Non-pigmented ciliary epithelial cell (primary cell): Measurements from ENCODE around the gene RASAL2.
"Not testable (repeated sequence)": the region's sequence is repeated elsewhere in the genome, so short reads cannot be mapped to it uniquely, and the experiment has no call there.

Experiments
- DNase-seq: peaks from one replicate; pipeline ENCODE4 v3.0.0-alpha.2; 2010; ENCODE audit warnings: low read depth

The RASAL2 gene

DNA sequence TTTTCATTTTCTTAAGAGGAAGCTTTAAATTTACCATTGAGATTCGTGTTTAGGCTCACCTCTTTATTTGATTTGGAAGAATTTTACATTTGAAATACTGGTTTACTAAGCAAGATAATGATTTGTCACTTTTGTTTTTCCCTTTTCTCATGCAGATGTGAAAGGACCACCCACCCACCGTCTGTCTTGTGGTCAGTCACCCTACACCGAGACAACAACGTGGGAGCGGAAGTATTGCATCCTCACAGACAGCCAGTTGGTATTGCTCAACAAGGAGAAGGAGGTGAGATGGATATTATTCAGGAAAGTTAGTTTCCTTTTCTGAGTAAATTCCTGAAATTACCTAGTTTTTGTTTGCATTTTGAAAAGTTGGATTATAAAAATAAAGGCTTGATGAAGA, 189.5 kb downstream of the RASAL2 start:
- DNase-seq = no peak

DNA sequence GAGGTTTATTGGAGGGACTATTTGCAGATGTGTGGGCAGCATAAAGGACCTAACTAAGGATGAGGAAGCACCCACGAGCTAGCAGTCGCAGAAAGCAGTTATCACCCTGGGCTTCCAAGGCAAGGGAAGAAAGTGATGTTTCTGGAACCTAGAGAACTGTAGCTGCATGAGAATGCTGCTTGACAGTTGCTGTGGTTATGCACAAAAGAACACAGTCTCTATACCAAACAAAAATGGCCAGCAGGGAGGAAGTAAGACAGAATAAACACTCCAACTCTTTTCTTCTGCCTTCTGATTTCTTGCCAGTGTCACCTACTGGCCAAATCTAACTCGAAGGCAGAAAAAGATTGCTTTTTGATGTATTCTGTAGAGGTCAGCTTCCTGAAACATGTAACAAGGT, 190.2 kb downstream of the RASAL2 start:
- no peak for DNase-seq

DNA sequence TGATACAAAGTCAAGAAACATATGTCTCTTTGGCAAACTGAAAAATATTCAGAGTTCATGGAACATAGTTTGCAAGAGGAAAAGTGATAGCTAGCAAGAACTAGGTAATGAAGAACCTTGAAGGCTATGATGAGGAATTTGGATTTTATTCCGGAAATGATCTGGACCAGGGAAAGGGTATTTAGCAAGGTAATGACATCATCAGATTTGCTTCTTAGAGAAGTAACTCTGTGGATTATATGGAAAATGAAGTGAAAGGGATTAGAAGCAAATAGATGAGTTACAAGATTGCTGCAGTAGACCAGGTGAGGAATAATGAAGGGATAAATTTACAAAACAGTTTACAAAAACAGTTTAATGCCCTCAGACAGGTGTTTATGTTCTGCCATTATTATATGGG, 197.3 kb downstream of the RASAL2 start:
- no peak for DNase-seq

GRCh38 chr1:178294654-178295053, 200.8 kb downstream of the RASAL2 start:
- no peak for DNase-seq

DNA sequence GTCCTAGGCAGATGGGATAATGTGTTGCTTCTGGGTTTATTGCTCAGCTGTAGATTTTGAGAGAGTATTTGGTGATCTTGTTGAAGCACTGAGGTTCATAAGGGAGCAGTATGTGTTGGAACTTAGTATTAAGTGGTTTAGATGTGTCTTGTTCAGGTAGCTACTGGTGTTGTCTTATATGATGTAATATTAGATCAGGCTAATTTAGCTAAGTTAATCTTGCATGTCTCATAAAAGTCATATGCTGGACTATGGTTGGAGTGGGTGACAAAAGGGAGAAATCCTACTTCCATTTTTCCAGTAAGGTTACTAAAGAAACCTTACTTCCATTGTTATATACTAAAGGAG, 206.4 kb downstream of the RASAL2 start:
- no peak for DNase-seq

DNA sequence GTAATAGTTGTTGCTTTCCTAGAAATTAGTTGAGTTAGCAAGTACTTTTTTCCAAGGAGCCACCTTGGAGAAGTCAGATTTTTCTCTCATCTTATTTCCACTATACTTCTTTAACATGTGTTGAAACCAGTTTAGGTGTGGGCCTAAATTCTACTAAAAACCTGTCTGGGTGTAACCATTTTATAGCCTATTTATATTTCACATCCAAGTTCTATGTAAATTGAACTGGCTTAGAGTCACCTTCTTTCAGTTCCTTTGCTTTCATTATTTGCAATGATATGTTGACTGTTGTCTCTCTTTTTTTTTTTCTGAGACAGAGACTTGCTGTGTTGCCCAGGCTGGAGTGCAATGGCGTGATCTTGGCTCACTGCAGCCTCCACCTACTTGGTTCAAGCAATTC, 207.2 kb downstream of the RASAL2 start:
- no peak for DNase-seq

DNA sequence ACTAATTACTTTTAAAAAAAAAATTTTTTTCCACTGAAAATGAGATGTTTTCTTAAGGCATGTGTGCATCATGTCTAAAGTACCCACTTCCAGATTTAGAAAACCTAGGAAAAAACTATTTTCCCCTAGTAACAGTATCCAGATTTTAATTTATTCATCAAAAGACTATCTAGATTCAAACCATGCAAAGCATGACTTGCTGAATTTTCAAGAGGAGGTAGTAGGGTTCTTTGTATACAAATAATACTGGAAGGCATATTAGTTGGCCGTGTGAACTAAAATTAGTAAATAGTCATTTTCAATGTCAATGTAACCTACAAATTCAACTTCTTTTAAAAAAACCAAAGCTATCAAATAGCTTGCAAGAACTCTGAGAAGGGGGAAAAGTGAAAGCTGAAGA, 213.4 kb downstream of the RASAL2 start:
- no peak for DNase-seq

DNA sequence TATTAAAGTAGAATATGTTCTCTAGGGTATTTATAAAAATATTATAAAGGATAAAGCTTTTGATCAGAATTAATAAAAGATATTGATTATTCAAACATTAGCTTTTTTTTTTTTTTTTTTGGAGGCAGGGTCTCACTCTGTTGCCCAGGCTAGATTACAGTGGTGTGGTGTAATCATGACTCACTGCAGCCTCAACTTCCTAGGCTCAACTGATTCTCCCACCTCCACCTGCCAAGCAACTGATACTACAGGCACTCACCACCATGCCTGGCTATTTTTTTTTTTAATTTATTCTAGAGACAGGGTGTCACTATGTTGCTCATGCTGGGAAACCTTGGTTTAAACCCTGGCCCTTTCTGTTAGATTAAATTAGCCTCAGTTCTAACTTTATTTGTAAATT, 214.5 kb downstream of the RASAL2 start:
- DNase-seq = no peak

DNA sequence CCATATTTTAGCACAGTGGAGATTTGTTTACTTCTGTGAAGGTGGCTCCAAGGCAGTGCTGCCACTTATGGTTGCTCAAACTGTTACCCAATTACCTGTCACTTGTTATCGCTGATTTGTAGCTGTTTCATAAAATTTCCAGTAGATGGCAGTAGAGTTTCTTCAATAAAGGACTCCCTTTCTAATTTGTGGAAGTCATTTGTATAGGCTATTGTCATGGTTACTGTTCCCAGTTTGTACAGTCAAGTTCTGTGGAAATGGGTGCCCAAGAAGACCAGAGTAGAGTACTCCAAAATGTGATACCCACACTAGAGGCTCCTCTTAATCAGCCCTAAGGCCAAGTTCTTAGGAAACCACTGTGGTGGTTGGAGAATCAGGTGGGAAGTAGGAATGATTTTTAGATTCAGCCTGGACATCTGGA, 216.8 kb downstream of the RASAL2 start:
- no peak for DNase-seq

DNA sequence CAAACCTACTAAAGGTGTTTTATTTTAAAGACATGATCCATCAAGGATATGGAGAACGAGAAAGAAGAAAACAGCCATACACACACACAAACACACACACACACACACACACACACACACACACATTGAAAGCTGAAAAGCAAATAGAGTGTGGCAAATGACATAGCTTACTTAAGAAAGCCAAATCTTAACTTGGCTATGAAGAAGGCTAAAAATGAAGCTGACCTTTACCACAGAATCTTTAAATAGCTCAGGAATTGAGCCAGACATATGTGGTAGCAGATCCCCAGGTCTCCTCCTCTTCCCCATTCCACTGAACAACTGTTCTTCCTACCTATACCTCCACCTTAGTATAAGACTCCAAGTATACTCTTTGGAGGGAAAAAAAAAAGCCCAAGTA, 217.3 kb downstream of the RASAL2 start:
- DNase-seq = no peak

- DNase-seq = not testable (repeated sequence)
Measured at GRCh38 chr1:178320280-178320982, 226.5 kb downstream of the RASAL2 start.

DNA sequence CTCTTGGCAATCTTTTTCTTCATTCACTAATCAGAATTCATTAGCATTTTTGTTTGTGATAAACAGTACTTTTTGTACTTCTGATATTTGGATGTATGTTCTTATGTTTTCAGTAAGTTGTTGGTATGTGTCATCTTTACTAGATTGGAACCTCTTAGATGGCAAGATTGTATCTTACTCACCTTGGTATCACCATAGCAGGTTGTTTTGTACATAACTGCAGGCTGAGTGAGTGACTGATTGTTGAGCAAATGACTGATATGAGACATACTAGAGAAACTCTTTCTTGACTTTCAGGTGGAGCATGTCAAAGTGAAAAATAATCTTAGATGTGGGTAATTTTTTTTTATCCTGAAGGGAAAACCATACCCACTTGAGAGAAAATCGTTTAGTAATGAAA, 229.2 kb downstream of the RASAL2 start:
- DNase-seq = no peak

DNA sequence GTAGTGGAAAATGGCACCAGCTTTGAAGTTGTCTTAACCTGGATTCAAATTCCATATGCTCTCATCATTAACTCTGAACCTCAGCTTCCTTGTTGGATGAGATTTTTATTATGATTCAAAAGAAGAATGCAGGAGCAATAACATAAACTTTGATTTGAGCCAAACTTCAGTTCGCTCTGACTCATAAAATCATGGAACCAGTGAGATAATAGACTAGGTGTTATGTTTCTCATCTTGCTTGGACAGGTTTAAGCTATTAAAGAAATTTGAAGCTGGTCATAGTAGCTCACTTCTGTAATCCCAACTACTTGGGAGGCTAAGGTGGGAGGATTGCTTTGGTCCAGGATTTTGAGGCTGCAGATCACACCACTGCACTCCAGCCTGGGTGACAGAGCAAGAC, 230.1 kb downstream of the RASAL2 start:
- DNase-seq = no peak

GRCh38 chr1:178328728-178329127, 234.8 kb downstream of the RASAL2 start:
- DNase-seq = no peak

- no peak for DNase-seq
Measured at GRCh38 chr1:178330153-178330552, 236.2 kb downstream of the RASAL2 start.

DNA sequence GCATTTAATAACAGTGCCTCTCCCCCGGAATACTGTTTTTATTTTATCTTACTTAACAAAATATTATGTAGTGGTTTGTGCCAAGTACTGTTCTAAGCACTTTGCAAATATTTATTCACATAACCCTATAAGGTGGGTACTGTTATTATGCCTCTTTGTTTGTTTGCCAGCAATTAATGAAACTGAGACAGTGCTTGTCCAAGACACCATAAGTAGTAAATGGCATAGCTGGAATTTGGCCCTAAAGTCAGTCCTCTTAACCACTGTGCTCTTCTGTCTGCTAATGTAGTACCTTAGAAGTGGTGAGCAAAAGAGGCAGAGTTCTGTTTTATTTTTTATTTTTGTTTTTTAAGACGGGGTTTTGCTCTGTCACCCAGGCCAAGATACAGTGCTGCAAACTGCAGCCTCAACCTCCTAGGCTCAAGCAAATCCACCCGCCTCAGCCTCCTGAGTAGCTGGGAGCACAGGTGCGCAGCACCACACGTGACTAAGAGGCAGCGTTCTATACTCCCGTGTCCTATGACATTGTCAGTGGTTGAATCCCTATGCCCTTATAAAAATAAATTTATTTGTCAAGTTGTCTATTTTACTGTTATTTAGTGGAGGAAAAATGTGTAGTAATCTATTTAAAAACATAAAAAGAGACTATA, 237.1 kb downstream of the RASAL2 start:
- DNase-seq = no peak

GRCh38 chr1:178335426-178335825, 241.5 kb downstream of the RASAL2 start:
- DNase-seq = no peak

- no peak for DNase-seq
Measured at GRCh38 chr1:178337091-178337706, 243.3 kb downstream of the RASAL2 start.

GRCh38 chr1:178339834-178340233, 245.9 kb downstream of the RASAL2 start:
- no peak for DNase-seq

DNA sequence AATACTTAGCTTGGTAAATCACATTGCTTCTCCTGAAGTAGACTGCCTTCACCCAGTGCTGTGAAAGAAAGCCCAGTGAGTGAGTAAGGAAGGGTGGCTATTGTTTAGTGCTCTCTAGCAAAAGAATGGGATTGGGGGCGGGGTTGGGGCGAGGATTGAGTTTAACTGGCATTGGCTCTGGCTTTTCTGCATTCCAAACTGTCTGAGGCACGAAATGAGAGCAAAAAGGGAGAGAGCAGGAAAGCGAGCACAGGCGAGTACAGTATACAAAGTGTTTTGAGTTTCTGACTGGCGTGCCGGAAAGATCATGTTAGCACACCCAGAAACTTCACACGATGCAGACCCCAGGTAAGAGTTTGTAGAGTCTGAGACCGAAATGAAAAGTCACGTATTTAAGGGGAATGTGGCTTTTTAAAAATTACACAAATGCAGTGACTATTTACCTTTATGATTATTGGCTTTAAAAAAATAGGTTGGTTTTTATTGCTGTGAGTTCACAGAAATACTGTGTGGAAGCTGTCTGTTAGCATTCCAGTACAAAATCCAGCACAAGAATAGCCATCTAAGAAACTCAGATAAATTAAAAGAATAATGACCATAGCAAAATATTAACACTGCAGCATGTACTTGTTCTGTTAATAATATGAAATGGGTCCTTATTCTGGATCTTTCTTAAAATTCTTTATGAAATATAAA, 247.5 kb downstream of the RASAL2 start:
- peak; percentile 60 for DNase-seq

GRCh38 chr1:178342745-178343144, 248.8 kb downstream of the RASAL2 start:
- no peak for DNase-seq

- DNase-seq = peak; percentile 82
Measured at GRCh38 chr1:178344513-178345091, 250.7 kb downstream of the RASAL2 start.

DNA sequence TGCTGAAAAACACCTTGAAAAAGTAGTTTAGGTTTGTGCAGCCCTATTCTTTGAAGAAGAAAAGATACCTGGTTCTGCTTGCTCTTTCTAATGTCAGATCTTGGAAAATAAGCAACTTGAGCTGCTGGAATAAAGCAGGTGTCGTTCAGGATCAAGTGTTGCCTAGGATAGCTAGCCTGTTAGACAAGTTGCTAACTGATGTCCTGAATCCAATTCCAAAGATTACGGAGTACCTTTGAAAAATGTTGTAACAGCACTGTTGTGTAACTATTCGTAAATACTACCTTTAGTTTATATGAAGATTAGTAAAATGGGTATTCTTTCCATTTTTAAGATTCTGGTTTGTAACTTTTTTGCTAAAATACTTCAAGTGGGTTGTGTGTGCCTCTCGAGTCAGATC, 251.3 kb downstream of the RASAL2 start:
- DNase-seq = no peak
